ENCODE results near the gene TRAPPC12. TPM values are rescaled to one million over a fixed set of nuclear protein-coding genes. Genes with fewer than 3 reads are reported as not detected.
"Not testable (repeated sequence)": the region's sequence is repeated elsewhere in the genome, so short reads cannot be mapped to it uniquely, and the experiment has no call there.

TRAPPC12 gene
- total RNA-seq, 2 donors from 2014 or later, result 98.2 to 103 TPM

DNA sequence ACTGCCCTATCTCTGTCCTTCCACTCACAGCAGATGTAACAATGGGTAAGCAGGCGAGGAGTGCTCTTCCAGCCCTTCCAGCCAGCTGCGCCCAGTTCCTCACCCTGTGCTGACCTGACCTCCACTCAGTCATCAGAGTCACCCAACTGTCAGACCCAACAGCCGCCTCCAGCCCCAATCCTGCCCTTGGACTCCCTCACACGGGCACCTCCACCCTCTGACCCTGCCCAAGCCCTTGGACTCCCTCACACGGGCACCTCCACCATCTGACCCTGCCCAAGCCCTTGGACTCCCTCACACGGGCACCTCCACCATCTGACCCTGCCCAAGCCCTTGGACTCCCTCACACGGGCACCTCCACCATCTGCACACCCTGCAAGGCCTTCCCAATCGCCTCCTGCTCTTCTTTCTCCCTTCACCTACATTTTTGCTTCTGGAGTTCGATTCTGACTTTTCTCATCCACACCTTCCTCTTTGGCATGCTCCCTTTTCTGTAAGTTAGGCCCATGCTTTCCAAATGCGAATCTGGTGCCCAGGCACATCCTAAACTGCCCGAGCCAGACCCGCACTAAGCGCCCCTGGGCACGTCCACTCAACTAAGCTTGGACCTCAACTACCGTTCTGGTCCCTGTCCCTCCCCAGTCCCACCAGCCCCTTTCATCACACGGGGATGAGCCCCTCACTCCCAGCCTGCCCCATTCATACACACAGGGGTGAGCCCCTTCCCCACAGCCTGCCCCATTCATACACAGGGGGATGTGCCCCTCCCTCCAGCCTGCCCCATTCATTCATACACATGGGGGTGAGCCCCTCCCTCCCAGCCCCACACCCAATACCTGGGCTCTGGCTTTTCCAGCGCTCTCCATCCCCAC lies 17.7 kb upstream of the TRAPPC12 start:
- peaks cover 12% of the 10 kb centered on the region for H3K4me1 Mint-ChIP-seq
- Histone ChIP-seq H3K9ac (ENCODE audit: extremely low read depth, low read length, poor library complexity, severe bottlenecking) (no peak overlapping the region), H3K36me3 (ENCODE audit: control insufficient read depth, insufficient read depth, low read length) (no peaks in the 10 kb centered on the region), H3K4me3 (ENCODE audit: low read length) (no peak overlapping the region), H3K27me3 (ENCODE audit: control insufficient read depth, insufficient read depth, low read length, poor library complexity, severe bottlenecking) (no peaks in the 10 kb centered on the region), H3K27ac (ENCODE audit: low read depth, low read length) (no peak overlapping the region), H3K4me1 (ENCODE audit: control insufficient read depth, insufficient read depth, low read length) (no peaks in the 10 kb centered on the region), H3K9me3 (ENCODE audit: control insufficient read depth, low read length) (no peaks in the 10 kb centered on the region)
- DNase-seq, result no peak
- WGBS, 2 experiments (ENCODE audit: insufficient coverage in 1 of 2, insufficient read length in 1 of 2), result 83% methylated on average over 7 to 17 of the region's 17 CpGs
- no peaks in the 10 kb centered on the region for H3K36me3 Mint-ChIP-seq (ENCODE audit: low read depth)
- no peaks in the 10 kb centered on the region for H3K9me3 Mint-ChIP-seq
- no peaks in the 10 kb centered on the region for H3K27me3 Mint-ChIP-seq (ENCODE audit: insufficient read depth)
- no peak overlapping the region for H3K27ac Mint-ChIP-seq
- TF ChIP-seq, protein P1, sequence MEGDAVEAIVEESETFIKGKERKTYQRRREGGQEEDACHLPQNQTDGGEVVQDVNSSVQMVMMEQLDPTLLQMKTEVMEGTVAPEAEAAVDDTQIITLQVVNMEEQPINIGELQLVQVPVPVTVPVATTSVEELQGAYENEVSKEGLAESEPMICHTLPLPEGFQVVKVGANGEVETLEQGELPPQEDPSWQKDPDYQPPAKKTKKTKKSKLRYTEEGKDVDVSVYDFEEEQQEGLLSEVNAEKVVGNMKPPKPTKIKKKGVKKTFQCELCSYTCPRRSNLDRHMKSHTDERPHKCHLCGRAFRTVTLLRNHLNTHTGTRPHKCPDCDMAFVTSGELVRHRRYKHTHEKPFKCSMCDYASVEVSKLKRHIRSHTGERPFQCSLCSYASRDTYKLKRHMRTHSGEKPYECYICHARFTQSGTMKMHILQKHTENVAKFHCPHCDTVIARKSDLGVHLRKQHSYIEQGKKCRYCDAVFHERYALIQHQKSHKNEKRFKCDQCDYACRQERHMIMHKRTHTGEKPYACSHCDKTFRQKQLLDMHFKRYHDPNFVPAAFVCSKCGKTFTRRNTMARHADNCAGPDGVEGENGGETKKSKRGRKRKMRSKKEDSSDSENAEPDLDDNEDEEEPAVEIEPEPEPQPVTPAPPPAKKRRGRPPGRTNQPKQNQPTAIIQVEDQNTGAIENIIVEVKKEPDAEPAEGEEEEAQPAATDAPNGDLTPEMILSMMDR (conservative IDR thresholded peaks at IDR 0.05), result no peak
- no peak overlapping the region for H3K4me3 Mint-ChIP-seq

DNA sequence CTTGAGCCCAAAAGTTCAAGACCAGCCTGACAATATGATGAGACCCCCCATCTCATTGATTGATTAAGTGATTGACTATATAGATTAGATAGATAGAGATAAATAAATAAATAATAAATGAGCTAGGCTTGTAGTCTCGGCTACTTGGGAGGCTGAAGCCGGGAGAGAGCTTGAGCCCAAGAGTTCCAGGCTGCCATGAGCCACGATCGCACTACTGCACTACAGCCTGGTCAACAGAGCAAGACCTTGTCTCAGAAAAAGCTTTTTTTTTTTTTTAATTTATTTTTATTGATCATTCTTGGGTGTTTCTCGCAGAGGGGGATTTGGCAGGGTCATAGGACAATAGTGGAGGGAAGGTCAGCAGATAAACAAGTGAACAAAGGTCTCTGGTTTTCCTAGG lies 14.3 kb upstream of the TRAPPC12 start:
- TF ChIP-seq, protein P1 (conservative IDR thresholded peaks at IDR 0.05), result no peak
- H3K4me1 ChIP-seq (ENCODE audit: control insufficient read depth, insufficient read depth, low read length), result no peaks in the 10 kb centered on the region
- 95 to 100% methylated on average over 3 to 4 of the region's 5 CpGs for WGBS, 2 experiments (ENCODE audit: insufficient coverage in 1 of 2, insufficient read length in 1 of 2)
- no peaks in the 10 kb centered on the region for H3K27me3 Mint-ChIP-seq (ENCODE audit: insufficient read depth)
- H3K4me3 Mint-ChIP-seq, result no peak overlapping the region
- no peaks in the 10 kb centered on the region for H3K27me3 ChIP-seq (ENCODE audit: control insufficient read depth, insufficient read depth, low read length, poor library complexity, severe bottlenecking)
- no peak overlapping the region for H3K4me3 ChIP-seq (ENCODE audit: low read length)
- H3K27ac ChIP-seq (ENCODE audit: low read depth, low read length), result no peak overlapping the region
- no peak for DNase-seq
- no peak overlapping the region for H3K9ac ChIP-seq (ENCODE audit: extremely low read depth, low read length, poor library complexity, severe bottlenecking)
- no peak overlapping the region for H3K27ac Mint-ChIP-seq
- peaks cover 22% of the 10 kb centered on the region for H3K9me3 Mint-ChIP-seq
- peaks cover 13% of the 10 kb centered on the region for H3K9me3 ChIP-seq (ENCODE audit: control insufficient read depth, low read length)
- H3K36me3 ChIP-seq (ENCODE audit: control insufficient read depth, insufficient read depth, low read length), result no peaks in the 10 kb centered on the region
- H3K36me3 Mint-ChIP-seq (ENCODE audit: low read depth), result peaks cover 21% of the 10 kb centered on the region
- peaks cover 12% of the 10 kb centered on the region for H3K4me1 Mint-ChIP-seq

- peaks cover 24% of the 10 kb centered on the region for H3K36me3 Mint-ChIP-seq (ENCODE audit: low read depth)
- H3K4me3 Mint-ChIP-seq, result no peak overlapping the region
- WGBS, 2 experiments (ENCODE audit: insufficient coverage in 1 of 2, insufficient read length in 1 of 2), result 96% methylated on average over 4 of the region's 4 CpGs; no CpG with 5 or more reads in 1 of the 2 experiments
- TF ChIP-seq, protein P1 (conservative IDR thresholded peaks at IDR 0.05), result no peak
- H3K27me3 Mint-ChIP-seq (ENCODE audit: insufficient read depth), result no peaks in the 10 kb centered on the region
- H3K27ac Mint-ChIP-seq, result no peak overlapping the region
- no peak overlapping the region for H3K27ac ChIP-seq (ENCODE audit: low read depth, low read length)
- no peaks in the 10 kb centered on the region for H3K4me1 ChIP-seq (ENCODE audit: control insufficient read depth, insufficient read depth, low read length)
- no peak overlapping the region for H3K4me3 ChIP-seq (ENCODE audit: low read length)
- peaks cover 13% of the 10 kb centered on the region for H3K9me3 ChIP-seq (ENCODE audit: control insufficient read depth, low read length)
- H3K27me3 ChIP-seq (ENCODE audit: control insufficient read depth, insufficient read depth, low read length, poor library complexity, severe bottlenecking), result no peaks in the 10 kb centered on the region
- no peak overlapping the region for H3K9ac ChIP-seq (ENCODE audit: extremely low read depth, low read length, poor library complexity, severe bottlenecking)
- no peaks in the 10 kb centered on the region for H3K36me3 ChIP-seq (ENCODE audit: control insufficient read depth, insufficient read depth, low read length)
- H3K9me3 Mint-ChIP-seq, result peaks cover 30% of the 10 kb centered on the region
- H3K4me1 Mint-ChIP-seq, result peaks cover 4% of the 10 kb centered on the region
- DNase-seq, result no peak
These were observed 11.2 kb upstream of the TRAPPC12 start for GRCh38 chr2:3368261-3368722.

DNA sequence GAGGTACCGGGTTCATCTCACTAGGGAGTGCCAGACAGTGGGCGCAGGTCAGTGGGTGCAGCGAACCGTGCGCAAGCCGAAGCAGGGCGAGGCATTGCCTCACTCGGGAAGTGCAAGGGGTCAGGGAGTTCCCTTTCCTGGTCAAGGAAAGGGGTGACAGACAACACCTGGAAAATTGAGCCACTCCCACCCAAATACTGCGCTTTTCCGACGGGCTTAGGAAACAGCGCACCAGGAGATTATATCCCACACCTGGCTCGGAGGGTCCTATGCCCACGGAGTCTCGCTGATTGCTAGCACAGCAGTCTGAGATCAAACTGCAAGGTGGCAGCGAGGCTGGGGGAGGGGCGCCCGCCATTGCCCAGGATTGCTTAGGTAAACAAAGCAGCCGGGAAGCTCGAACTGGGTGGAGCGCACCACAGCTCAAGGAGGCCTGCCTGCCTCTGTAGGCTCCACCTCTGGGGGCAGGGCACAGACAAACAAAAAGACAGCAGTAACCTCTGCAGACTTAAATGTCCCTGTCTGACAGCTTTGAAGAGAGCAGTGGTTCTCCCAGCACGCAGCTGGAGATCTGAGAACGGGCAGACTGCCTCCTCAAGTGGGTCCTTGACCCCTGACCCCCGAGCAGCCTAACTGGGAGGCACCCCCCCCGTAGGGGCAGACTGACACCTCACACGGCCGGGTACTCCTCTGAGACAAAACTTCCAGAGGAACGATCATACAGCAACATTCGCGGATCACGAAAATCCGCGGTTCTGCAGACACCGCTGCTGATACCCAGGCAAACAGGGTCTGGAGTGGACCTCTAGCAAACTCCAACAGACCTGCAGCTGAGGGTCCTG lies 9.9 kb upstream of the TRAPPC12 start:
- Mint-ChIP-seq H3K9me3 (peaks cover 30% of the 10 kb centered on the region), H3K36me3 (ENCODE audit: low read depth) (peaks cover 24% of the 10 kb centered on the region)
- not testable (repeated sequence) for H3K4me3 Mint-ChIP-seq; H3K27me3 Mint-ChIP-seq (ENCODE audit: insufficient read depth); H3K9ac ChIP-seq (ENCODE audit: extremely low read depth, low read length, poor library complexity, severe bottlenecking); H3K4me3 ChIP-seq (ENCODE audit: low read length); DNase-seq; H3K4me1 ChIP-seq (ENCODE audit: control insufficient read depth, insufficient read depth, low read length); H3K27me3 ChIP-seq (ENCODE audit: control insufficient read depth, insufficient read depth, low read length, poor library complexity, severe bottlenecking); H3K36me3 ChIP-seq (ENCODE audit: control insufficient read depth, insufficient read depth, low read length); H3K27ac Mint-ChIP-seq; H3K4me1 Mint-ChIP-seq; H3K27ac ChIP-seq (ENCODE audit: low read depth, low read length)
- WGBS, 2 experiments (ENCODE audit: insufficient coverage in 1 of 2, insufficient read length in 1 of 2), result 85 to 92% methylated on average over 8 to 25 of the region's 34 CpGs
- H3K9me3 ChIP-seq (ENCODE audit: control insufficient read depth, low read length), result peaks cover 13% of the 10 kb centered on the region
